Islet of Langerhans (tissue), 1 donor: ENCODE results near the gene VPS50.
"Not testable (repeated sequence)": the region's sequence is repeated elsewhere in the genome, so short reads cannot be mapped to it uniquely, and the experiment has no call there.

Experiments
- FAIRE-seq: peaks from one replicate; lab custom pipeline; 2011; peaks lifted over from hg19 to GRCh38; lab: Jason Lieb, UNC

VPS50 gene

DNA sequence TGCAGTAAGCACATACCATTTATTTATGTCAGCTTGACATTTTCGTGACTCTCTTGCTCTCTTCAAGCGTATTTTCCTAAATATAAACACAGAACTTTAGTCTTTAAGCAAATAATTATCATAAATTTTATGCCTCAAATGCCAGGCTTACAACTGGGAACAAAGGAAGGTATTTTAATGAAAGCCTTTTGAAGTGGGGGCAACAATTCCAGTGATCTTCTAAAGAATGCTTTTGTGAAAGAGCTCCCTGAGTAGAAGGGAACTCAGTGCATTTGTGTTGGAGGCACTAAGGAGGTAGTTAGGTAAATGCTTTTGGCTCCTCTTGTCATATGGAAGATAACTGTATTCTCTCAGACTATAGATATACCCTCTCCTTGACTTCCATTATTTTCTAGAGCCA is 104.9 kb downstream of the VPS50 start:
- no peak for FAIRE-seq

DNA sequence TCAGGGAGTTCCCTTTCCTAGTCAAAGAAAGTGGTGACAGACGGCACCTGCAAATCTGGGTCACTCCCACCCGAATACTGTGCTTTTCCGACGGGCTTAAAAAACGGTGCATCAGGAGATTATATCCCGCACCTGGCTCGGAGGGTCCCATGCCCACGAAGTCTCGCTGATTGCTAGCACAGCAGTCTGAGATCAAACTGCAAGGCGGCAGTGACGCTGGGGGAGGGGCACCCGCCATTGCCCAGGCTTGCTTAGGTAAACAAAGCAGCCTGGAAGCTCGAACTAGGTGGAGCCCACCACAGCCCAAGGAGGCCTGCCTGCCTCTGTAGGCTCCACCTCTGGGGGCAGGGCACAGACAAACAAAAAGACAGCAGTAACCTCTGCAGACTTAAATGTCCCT is 110.0 kb downstream of the VPS50 start:
- FAIRE-seq = not testable (repeated sequence)

- no peak for FAIRE-seq
Measured at GRCh38 chr7:93350338-93350737, 118.2 kb downstream of the VPS50 start.

DNA sequence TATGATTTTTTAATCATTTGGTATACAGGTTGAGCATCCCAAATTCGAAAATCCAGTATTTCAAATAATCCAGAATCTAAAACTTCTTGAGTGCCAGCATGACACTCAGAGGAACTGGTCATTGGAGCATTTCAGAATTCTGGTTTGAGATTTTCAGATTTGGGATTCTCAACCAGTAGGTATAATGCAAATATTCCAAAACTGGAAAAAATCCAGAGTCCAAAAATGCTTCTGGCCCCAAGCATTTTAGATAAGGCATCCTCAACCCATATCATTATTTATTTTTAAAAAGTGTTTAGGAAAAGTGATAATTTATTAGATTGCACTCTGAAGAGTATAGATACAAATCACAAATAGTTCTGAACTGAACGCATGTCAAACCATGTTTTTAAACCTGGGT is 120.7 kb downstream of the VPS50 start:
- FAIRE-seq = no peak

DNA sequence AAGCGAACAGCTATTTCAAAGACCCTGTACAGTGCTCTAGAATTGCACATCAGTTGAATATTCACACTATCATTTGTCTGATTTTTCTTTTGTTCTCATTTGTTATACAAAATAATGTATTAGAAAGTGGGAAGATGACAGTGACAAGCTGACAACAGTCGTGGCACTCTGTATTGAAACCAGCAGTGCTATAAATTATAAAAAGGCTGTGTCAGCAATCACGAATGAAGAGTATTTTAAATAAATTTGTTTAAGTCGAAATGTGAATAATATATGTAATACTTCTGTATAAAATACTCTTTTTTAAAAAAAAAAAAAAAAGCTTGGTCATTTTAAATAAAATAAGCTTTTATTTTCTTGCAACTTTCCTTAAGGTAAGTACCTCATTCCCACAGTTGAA is 122.6 kb downstream of the VPS50 start:
- no peak for FAIRE-seq

DNA sequence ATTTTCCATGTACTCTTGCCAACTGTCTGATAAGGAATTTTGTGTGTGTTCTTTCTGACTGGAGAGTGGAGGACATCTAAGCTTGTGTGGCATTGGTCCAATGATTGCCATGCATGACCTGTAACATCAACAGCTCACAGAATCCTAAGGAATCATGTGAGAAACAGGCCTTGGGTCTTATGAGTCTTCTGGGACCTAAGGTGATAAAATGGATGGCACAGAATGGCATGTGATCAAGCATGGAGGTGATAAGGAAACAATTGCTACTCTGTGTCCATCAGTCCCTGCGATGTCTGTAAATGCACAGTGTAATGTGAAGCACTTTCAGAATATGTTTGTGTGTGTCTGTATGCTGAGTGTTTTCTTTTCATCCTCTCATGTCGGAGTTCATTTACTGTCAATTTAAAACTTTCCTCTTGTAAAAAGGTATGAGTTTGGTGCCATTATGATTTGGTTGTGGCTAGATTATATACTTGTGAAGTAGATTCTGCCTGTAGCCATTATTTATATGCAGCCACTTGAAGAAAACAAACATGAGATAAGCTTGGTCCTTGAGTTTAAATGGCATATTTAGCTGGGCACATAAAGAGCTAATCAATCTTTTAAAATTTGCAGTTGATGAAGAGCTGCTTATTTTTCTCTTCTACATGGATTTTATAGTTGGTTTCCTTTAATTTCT is 127.5 kb downstream of the VPS50 start:
- FAIRE-seq = no peak

DNA sequence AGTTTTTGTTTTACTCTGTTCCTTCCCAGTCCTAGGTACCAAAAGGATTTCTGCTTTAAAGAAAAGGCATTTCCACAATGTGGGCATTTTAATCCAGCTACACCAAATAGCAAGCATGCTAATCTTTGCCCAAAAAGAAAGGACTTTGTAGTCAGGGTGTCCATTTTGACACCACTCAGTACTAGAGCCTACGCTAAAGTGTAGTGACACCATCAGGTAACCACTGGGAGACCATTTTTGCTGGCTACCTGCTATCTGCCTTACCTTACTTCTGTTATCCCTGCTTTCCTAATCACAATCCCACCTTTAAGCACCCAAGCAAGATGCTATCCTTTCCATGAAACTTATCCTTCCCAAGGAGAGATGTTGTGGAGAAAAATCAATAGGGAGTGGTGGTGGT is 129.7 kb downstream of the VPS50 start:
- no peak for FAIRE-seq

DNA sequence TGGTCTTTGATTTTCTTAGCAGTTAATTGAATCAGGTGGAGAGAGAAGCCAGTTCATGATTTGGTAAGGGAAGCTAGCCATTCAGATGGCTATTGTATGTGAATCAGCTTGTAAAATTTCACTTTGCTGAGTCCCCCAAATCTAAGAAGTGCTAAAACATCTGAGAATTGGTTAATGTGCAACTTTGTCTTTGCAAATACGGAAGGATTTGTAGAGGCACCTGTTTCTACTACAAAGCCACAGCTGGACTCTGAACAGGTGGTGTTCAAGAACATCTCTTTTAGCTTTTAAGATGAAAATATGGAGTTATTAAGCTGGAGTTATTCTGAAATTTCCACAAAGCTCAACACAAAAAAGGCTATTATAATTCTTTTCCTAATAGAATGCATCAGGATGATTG is 132.6 kb downstream of the VPS50 start:
- no peak for FAIRE-seq

GRCh38 chr7:93365341-93365740 is 133.2 kb downstream of the VPS50 start:
- FAIRE-seq = no peak

GRCh38 chr7:93366816-93367215 is 134.7 kb downstream of the VPS50 start:
- no peak for FAIRE-seq

DNA sequence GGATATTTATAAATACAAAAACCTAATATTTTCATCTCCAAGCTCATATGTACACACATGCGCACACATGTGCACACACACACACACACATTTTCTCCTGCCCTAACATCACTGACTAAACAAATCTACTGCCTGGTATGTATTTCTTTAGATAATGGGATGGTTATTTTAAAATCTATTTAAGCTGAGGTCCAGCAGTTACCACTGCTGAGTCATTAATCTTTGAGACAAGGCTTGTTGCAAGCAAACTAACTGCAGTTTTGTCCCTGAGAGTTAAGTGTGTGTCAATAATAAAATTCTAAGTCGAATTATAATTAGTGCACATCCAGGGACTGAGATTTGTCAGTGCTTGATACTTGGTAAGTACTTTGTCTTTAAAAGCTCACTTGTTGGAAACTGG is 135.1 kb downstream of the VPS50 start:
- FAIRE-seq = no peak

- not testable (repeated sequence) for FAIRE-seq
Measured at GRCh38 chr7:93370937-93371336, 138.8 kb downstream of the VPS50 start.

DNA sequence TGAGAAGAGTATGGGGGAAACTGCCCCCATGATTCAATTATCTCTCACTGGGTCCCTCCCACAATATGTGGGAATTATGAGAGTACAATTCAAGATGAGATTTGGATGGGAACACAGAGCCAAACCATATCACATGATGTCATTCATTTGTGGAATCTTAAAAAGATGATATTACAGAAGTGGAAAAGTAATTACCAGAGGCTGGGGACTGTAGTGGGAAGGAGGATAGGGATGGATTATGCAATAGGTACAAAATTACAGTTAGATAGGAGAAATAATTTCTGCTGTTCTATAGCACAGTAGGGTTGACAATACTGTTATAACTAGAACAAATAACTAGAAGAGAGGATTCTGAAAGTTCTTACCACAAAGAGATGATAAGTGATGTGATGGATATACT is 141.4 kb downstream of the VPS50 start:
- FAIRE-seq = no peak

DNA sequence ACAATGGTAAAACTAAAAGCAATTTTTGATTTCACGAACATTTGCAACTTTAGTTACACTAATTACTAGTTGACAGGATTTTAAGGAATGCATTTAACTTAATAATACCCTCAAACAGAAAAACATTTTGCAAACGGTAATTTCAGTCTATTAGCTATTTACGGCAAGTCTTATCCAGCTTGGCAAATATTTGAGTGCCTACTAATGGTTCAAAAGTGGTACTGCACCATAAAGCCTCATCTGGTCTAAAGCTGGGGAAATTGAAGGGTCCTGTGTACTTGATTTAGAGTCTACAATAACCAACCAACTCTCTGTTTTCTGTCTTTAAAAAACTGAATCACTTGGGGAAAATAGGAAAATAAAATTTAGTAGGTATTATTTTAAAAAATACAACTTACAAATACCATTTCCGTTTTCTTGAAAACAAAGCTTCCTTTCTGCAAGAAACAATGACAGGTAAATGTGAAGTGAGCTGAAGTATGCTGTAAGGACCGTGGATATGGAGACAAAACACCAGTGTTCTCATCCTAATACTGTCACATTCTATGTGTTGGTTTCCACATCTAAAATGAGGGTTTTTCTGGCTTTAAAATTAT is 142.3 kb downstream of the VPS50 start:
- no peak for FAIRE-seq

DNA sequence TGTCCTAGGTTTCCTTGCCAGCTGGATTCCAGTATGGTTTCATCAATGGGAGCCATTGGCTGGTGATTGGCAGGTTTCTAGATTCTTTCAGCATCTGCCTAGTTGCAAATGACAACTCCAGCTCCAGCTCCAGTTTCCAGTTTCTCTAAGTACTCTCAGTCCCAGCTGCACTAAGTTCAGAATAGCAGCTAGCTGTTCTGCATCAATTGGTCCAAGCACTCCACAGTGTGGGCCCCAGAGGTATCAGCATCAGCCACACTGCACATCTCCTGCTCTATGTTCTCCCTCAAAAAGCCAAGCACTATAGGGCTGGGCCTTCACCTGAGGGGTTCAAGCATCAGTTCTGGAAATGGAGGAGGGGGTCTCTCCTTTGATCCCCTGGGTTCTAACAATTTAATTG is 143.4 kb downstream of the VPS50 start:
- no peak for FAIRE-seq

- no peak for FAIRE-seq
Measured at GRCh38 chr7:93378131-93378760, 146.1 kb downstream of the VPS50 start.

DNA sequence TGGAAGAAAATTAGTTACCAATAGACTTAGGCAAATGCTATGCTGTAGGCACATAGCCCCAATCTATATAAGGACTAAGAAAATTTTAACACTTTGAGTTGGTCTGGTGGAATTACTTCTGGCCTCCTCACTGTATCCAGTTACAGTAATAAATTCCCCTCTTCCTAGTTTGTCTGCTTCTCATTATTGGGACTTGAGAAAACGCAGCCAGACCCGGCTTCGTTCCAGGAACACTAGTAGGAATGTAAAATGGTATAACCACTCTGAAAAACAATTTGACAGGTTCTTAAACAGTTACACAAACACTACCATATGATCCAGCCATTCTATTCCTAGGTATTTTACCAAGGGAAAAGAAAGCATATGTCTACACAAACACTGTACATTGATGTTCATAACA is 150.2 kb downstream of the VPS50 start:
- no peak for FAIRE-seq

DNA sequence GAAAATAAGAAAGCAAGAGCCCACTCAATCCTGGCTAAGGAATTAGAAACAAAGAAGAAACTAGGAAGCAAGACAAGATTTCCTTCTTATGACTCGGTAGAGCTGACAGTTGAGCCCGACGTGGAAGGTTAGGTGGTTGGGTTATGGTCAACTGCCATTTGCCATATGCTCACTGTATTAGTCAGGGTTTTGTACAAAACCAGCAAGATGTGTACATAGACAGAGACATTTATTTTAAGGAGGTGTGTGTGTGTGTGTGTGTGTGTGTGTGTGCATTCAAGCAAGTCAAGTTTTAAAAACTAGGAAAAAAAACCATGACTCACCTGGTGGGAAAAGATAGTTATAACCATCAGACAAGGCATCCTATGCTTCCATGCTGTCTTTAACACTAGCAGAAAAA is 158.5 kb downstream of the VPS50 start:
- no peak for FAIRE-seq

DNA sequence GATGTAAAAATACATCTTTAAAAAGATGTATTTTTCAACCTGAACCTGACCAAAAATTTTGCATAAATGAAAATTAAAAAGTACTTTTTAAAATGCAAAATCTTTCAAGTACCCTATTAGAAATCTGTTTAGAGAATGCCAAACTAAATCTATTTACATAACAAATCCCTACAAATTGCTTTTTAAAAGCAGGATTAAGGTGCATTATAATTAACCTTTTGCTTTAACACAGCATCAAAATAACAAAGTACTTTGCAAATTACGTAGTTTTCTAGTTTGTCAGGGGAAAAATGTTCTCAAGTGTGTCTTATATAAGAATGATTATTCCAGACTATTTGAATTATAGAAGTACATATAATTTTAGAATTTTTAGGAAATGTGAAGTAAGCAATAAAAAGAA is 160.8 kb downstream of the VPS50 start:
- peak; percentile 65 for FAIRE-seq

GRCh38 chr7:93399642-93400041 is 167.5 kb downstream of the VPS50 start:
- FAIRE-seq = no peak

DNA sequence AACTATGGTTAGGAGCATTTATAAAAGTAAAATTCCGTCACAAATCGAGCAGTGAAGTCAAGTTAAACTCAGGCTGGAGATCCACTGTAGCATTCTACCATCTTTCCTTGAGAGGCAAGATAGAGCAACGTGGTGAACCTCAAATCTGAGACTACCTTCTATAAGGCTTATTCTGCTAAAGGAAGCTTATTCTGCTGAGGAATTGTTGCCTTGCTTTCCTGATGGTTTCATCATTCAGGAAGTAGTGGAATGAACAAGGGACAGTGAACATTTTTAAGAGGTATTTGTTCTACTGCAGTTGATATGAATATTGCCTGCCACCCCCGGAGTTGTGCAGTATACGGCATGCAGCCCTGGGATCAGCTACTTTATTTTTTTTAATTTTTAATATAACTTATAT is 170.8 kb downstream of the VPS50 start:
- no peak for FAIRE-seq

GRCh38 chr7:93407239-93407638 is 175.1 kb downstream of the VPS50 start:
- no peak for FAIRE-seq

- FAIRE-seq = no peak
Measured at GRCh38 chr7:93409324-93409723, 177.2 kb downstream of the VPS50 start.
